ENCODE measurements around the gene PLPPR1.

DNA sequence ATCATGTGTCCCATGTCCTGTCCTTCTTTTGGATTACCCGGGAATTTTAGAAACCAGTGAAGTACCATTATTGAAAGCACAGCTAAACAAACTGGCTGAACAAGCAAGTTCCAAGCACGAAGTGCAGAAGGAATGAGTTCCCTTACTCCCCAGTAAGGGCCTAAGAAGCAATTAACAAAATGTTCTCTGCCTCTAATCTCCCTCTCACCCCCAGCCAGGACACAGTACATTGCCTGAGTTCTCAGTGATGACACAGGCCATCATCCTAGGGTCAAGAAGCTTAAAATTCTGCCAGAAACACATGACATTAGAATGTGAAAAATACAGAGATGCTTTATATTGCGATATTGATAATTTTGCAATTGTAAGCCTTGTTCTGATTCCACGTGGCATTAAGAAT, 118.0 kb downstream of the PLPPR1 start:
- TF ChIP-seq REST (IDR thresholded peaks at IDR 0.05; ENCODE audit: low read depth, low read length), result no peak
- TF ChIP-seq, protein P1, sequence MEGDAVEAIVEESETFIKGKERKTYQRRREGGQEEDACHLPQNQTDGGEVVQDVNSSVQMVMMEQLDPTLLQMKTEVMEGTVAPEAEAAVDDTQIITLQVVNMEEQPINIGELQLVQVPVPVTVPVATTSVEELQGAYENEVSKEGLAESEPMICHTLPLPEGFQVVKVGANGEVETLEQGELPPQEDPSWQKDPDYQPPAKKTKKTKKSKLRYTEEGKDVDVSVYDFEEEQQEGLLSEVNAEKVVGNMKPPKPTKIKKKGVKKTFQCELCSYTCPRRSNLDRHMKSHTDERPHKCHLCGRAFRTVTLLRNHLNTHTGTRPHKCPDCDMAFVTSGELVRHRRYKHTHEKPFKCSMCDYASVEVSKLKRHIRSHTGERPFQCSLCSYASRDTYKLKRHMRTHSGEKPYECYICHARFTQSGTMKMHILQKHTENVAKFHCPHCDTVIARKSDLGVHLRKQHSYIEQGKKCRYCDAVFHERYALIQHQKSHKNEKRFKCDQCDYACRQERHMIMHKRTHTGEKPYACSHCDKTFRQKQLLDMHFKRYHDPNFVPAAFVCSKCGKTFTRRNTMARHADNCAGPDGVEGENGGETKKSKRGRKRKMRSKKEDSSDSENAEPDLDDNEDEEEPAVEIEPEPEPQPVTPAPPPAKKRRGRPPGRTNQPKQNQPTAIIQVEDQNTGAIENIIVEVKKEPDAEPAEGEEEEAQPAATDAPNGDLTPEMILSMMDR (IDR thresholded peaks at IDR 0.05), result no peak
